DND-41 (cell line): Measurements from ENCODE around the gene GTPBP6.

Experiments used
- ATAC-seq: fragments of 200-7000 bp; cut with Tn5 transposase; 3 replicates; pipeline ENCODE4 v1.9.1; 2021; ENCODE audit warnings: low read depth; ENCODE audit not compliant: insufficient read depth
- DNase-seq: peaks from one replicate; pipeline ENCODE4 v3.0.0-alpha.2; 2020
- H2AFZ ChIP-seq: 2 replicates; pipeline ENCODE4 v1.6.0; 2012; ENCODE audit warnings: low read depth, low read length
- H3K27ac ChIP-seq: 2 replicates; pipeline ENCODE4 v1.5.1; 2012; ENCODE audit warnings: low read length, inconsistent platforms
- H3K27me3 ChIP-seq: fragments of 200-600 bp; sonication (generic); 2 replicates; pipeline ENCODE4 v1.6.0; 2012; ENCODE audit warnings: low read length, mild to moderate bottlenecking, inconsistent platforms; ENCODE audit not compliant: insufficient read depth, poor library complexity
- H3K36me3 ChIP-seq: 2 replicates; pipeline ENCODE4 v1.5.1; 2012; ENCODE audit warnings: low read length, inconsistent platforms; ENCODE audit not compliant: insufficient read depth
- H3K4me1 ChIP-seq: 2 replicates; pipeline ENCODE4 v1.5.1; 2012; ENCODE audit warnings: mild to moderate bottlenecking, low read length; ENCODE audit not compliant: insufficient read depth
- H3K4me2 ChIP-seq: 2 replicates; pipeline ENCODE4 v1.6.0; 2012; ENCODE audit warnings: mild to moderate bottlenecking, moderate library complexity, low read length, inconsistent platforms; ENCODE audit not compliant: insufficient read depth
- H3K4me3 ChIP-seq, 2 experiments: fragments of 200-600 bp in 1 of 2; shearing (Covaris generic) in 1 of 2; 2 replicates each; pipeline ENCODE4 v1.5.1; 2012 to 2016; ENCODE audit warnings: inconsistent platforms in 2 of 2, low read length in 2 of 2, mild to moderate bottlenecking in 2 of 2, low read depth in 1 of 2, moderate library complexity in 1 of 2
- H3K79me2 ChIP-seq: 2 replicates; pipeline ENCODE4 v1.6.0; 2012; ENCODE audit warnings: low read length, inconsistent platforms; ENCODE audit not compliant: insufficient read depth
- H3K9ac ChIP-seq: 2 replicates; pipeline ENCODE4 v1.6.0; 2012; ENCODE audit warnings: low read depth, mild to moderate bottlenecking, inconsistent platforms, low read length, moderate library complexity
- H3K9me3 ChIP-seq: 2 replicates; pipeline ENCODE4 v1.5.1; 2012; ENCODE audit warnings: low read length, moderate library complexity, mild to moderate bottlenecking, inconsistent platforms; ENCODE audit not compliant: insufficient read depth, severe bottlenecking
- H4K20me1 ChIP-seq: 2 replicates; pipeline ENCODE4 v1.6.0; 2012; ENCODE audit warnings: low read length; ENCODE audit not compliant: insufficient read depth
- CTCF ChIP-seq: IDR thresholded peaks from 2 replicates; pipeline ENCODE4 v1.5.1; 2012; ENCODE audit warnings: borderline replicate concordance, low read length, moderate library complexity, mild to moderate bottlenecking; ENCODE audit not compliant: poor library complexity, severe bottlenecking; ENCODE audit errors: extremely low read depth
- EZH2 ChIP-seq: IDR thresholded peaks from 3 replicates; pipeline ENCODE4 v1.6.1; 2012; ENCODE audit warnings: borderline replicate concordance, low read depth, mild to moderate bottlenecking, moderate library complexity, low read length, inconsistent platforms; ENCODE audit not compliant: severe bottlenecking

Gene GTPBP6

GRCh38 chrX:350148-350533 is 31.5 kb upstream of the GTPBP6 start:
- no peak overlapping the region for H2AFZ ChIP-seq
- H3K27ac ChIP-seq, result no peak overlapping the region
- TF ChIP-seq EZH2 (no peak), CTCF (no peak)
- H3K27me3 ChIP-seq, result no peaks in the 10 kb centered on the region
- H3K9ac ChIP-seq, result no peak overlapping the region
- no peak overlapping the region for H3K4me3 ChIP-seq
- DNase-seq (no peak), ATAC-seq (no peak)
- no peaks in the 10 kb centered on the region for H3K4me1 ChIP-seq
- peaks cover 13% of the 10 kb centered on the region for H4K20me1 ChIP-seq
- H3K36me3 ChIP-seq, result peaks cover 72% of the 10 kb centered on the region
- no peak overlapping the region for H3K4me2 ChIP-seq
- peaks cover 65% of the 10 kb centered on the region for H3K79me2 ChIP-seq
- peaks cover 4% of the 10 kb centered on the region for H3K9me3 ChIP-seq

GRCh38 chrX:349702-350101 is 31.1 kb upstream of the GTPBP6 start:
- peaks cover 73% of the 10 kb centered on the region for H3K36me3 ChIP-seq

GRCh38 chrX:349196-349595 is 30.6 kb upstream of the GTPBP6 start:
- Histone ChIP-seq H3K36me3 (peaks cover 73% of the 10 kb centered on the region), H2AFZ (no peak overlapping the region), H3K79me2 (peaks cover 55% of the 10 kb centered on the region), H3K27ac (no peak overlapping the region), H3K4me2 (no peak overlapping the region), H4K20me1 (peaks cover 13% of the 10 kb centered on the region), H3K9me3 (peaks cover 13% of the 10 kb centered on the region), H3K4me1 (no peaks in the 10 kb centered on the region), H3K27me3 (no peaks in the 10 kb centered on the region), H3K4me3 (no peak overlapping the region), H3K9ac (no peak overlapping the region)
- DNase-seq (no peak), ATAC-seq (no peak)
- no peak for TF ChIP-seq CTCF
- TF ChIP-seq EZH2, result no peak

More at GRCh38 chrX:349702-350101, 31.1 kb upstream of the GTPBP6 start:
- Histone ChIP-seq H3K9ac (no peak overlapping the region), H3K4me1 (no peaks in the 10 kb centered on the region), H3K79me2 (peaks cover 60% of the 10 kb centered on the region), H3K27ac (no peak overlapping the region), H3K4me2 (no peak overlapping the region), H4K20me1 (peaks cover 13% of the 10 kb centered on the region), H3K4me3 (no peak overlapping the region), H3K27me3 (no peaks in the 10 kb centered on the region), H3K9me3 (peaks cover 8% of the 10 kb centered on the region), H2AFZ (no peak overlapping the region)
- DNase-seq, result no peak
- no peak for ATAC-seq
- TF ChIP-seq EZH2, result no peak
- no peak for TF ChIP-seq CTCF

GRCh38 chrX:348461-349117 is 30.0 kb upstream of the GTPBP6 start:
- Histone ChIP-seq H3K4me2 (no peak overlapping the region), H3K4me3 (no peak overlapping the region), H3K27ac (no peak overlapping the region), H3K4me1 (no peaks in the 10 kb centered on the region), H4K20me1 (peaks cover 13% of the 10 kb centered on the region), H3K9me3 (peaks cover 16% of the 10 kb centered on the region), H3K79me2 (peaks cover 49% of the 10 kb centered on the region), H2AFZ (no peak overlapping the region), H3K36me3 (peaks cover 78% of the 10 kb centered on the region), H3K9ac (no peak overlapping the region), H3K27me3 (no peaks in the 10 kb centered on the region)
- no peak for DNase-seq
- no peak for TF ChIP-seq EZH2
- no peak for TF ChIP-seq CTCF
- ATAC-seq, result no peak
